LNCAP (cell line): ENCODE data around the gene SET.

Experiments
- TF ChIP-seq, protein P1 (sequence below): fragments of 450-650 bp; IDR thresholded peaks from 2 replicates; pipeline ENCODE4 v1.5.1; 2017; ENCODE audit warnings: mild to moderate bottlenecking

SET gene

DNA sequence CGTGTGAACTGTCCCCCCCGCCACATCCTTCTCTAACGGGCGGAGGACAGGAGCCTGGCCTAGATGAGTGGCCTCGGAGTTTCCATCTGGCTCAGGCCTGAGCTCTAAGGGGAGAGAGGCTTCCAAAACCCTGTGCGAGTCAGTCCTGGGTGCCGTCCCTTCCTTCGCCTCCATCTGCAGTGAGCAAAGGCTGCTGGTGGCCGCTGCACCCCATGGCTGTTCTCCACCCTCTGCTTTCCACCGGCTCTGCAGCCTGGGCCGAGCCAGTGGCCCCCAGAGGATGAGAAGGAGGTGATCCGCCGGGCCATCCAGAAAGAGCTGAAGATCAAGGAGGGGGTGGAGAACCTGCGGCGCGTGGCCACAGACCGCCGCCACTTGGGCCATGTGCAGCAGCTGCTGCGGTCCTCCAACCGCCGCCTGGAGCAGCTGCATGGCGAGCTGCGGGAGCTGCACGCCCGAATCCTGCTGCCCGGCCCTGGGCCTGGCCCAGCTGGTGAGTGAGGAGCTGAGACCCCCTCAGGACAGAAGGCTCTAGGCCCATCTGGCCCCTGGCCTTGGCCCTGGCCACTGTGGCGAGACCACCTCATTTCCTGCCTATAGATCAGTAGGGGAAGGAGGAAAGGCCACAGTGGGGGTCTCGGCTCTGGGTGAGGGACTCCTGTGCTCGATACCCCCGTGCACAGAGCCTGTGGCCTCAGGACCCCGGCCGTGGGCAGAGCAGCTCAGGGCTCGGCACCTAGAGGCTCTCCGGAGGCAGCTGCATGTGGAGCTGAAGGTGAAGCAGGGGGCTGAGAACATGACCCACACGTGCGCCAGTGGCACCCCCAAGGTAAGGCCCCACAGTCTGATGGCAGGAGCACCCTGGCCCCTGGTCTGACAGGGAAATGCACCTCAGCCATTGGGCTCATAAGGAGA is 16.3 kb downstream of the SET start:
- TF ChIP-seq, protein P1, sequence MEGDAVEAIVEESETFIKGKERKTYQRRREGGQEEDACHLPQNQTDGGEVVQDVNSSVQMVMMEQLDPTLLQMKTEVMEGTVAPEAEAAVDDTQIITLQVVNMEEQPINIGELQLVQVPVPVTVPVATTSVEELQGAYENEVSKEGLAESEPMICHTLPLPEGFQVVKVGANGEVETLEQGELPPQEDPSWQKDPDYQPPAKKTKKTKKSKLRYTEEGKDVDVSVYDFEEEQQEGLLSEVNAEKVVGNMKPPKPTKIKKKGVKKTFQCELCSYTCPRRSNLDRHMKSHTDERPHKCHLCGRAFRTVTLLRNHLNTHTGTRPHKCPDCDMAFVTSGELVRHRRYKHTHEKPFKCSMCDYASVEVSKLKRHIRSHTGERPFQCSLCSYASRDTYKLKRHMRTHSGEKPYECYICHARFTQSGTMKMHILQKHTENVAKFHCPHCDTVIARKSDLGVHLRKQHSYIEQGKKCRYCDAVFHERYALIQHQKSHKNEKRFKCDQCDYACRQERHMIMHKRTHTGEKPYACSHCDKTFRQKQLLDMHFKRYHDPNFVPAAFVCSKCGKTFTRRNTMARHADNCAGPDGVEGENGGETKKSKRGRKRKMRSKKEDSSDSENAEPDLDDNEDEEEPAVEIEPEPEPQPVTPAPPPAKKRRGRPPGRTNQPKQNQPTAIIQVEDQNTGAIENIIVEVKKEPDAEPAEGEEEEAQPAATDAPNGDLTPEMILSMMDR, result no peak

DNA sequence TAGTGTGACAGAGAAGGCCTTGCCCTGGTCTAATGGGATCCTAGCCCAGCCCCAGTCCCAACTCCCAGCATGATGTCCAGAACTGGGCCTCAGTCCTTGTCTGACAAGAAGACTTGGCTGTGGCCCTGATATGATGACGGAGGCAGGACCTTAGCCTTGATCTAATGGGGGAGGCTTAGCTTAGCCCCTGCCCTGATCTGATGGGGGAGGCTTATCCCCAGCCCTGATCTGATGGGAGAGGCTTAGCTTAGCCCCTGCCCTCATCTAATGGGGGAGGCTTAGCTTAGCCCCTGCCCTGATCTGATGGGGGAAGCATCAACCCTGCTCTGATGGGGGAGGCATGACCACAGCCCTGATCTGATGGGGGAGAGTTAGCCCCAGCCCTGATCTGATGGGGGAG is 17.0 kb downstream of the SET start:
- TF ChIP-seq, protein P1, result no peak

- TF ChIP-seq, protein P1, result no peak
Observed at GRCh38 chr9:128706671-128707381, 17.8 kb downstream of the SET start.

- TF ChIP-seq, protein P1, result no peak
Observed at GRCh38 chr9:128707446-128707845, 18.4 kb downstream of the SET start.

GRCh38 chr9:128712451-128713410 is 23.7 kb downstream of the SET start:
- TF ChIP-seq, protein P1, result no peak

- TF ChIP-seq, protein P1, result no peak
Observed at GRCh38 chr9:128713411-128713780, 24.4 kb downstream of the SET start.
